DOHH2 (cell line): ENCODE results near the gene ARHGEF7.

ENCODE experiments used
- H3F3A ChIP-seq: fragments of 200-600 bp; sonication (generic), shearing (Covaris generic); 2 replicates; pipeline ENCODE4 v1.6.0; 2016; ENCODE audit warnings: antibody characterized with exemption, mild to moderate bottlenecking; ENCODE audit not compliant: control insufficient read depth, insufficient read depth
- H3K27ac ChIP-seq: fragments of 200-600 bp; sonication (generic); 2 replicates; pipeline ENCODE4 v1.5.1; 2014; ENCODE audit warnings: low read depth, mild to moderate bottlenecking, low read length, moderate library complexity
- H3K27me3 ChIP-seq: fragments of 200-600 bp; sonication (generic); 2 replicates; pipeline ENCODE4 v1.6.1; 2014; ENCODE audit warnings: mild to moderate bottlenecking, low read length, mixed read lengths; ENCODE audit not compliant: control insufficient read depth
- H3K36me3 ChIP-seq: fragments of 200-600 bp; sonication (generic); 2 replicates; pipeline ENCODE4 v1.6.1; 2014; ENCODE audit warnings: mild to moderate bottlenecking, low read length, moderate library complexity, mixed read lengths; ENCODE audit not compliant: control insufficient read depth
- H3K4me1 ChIP-seq: fragments of 200-600 bp; sonication (generic); 2 replicates; pipeline ENCODE4 v1.6.1; 2014; ENCODE audit warnings: mild to moderate bottlenecking, low read length, mixed read lengths; ENCODE audit not compliant: control insufficient read depth
- H3K4me2 ChIP-seq: fragments of 200-600 bp; sonication (generic); 2 replicates; pipeline ENCODE4 v1.6.0; 2014; ENCODE audit warnings: mild to moderate bottlenecking, low read length, moderate library complexity
- H3K4me3 ChIP-seq: fragments of 200-600 bp; sonication (generic); 2 replicates; pipeline ENCODE4 v1.5.1; 2014; ENCODE audit warnings: mild to moderate bottlenecking, low read length, mixed read lengths
- H3K79me2 ChIP-seq: fragments of 200-600 bp; sonication (generic); 2 replicates; pipeline ENCODE4 v1.6.1; 2014; ENCODE audit warnings: mild to moderate bottlenecking, low read length, mixed read lengths; ENCODE audit not compliant: control insufficient read depth
- H3K9me2 ChIP-seq: fragments of 200-600 bp; sonication (generic); replicated peaks from 2 replicates; pipeline ENCODE4 v1.6.1; 2014; ENCODE audit warnings: mild to moderate bottlenecking, low read length, mixed read lengths; ENCODE audit not compliant: control insufficient read depth
- H3K9me3 ChIP-seq: fragments of 200-600 bp; sonication (generic); 2 replicates; pipeline ENCODE4 v1.6.1; 2014; ENCODE audit warnings: antibody characterized with exemption, low read length, mixed read lengths; ENCODE audit not compliant: control insufficient read depth, insufficient read depth
- H4K20me1 ChIP-seq: fragments of 200-600 bp; sonication (generic); 2 replicates; pipeline ENCODE4 v1.6.0; 2014; ENCODE audit warnings: low read depth, mild to moderate bottlenecking, antibody characterized with exemption, low read length, moderate library complexity; ENCODE audit not compliant: control insufficient read depth, insufficient read depth
- EZH2phosphoT487 ChIP-seq: fragments of 200-600 bp; sonication (generic); IDR thresholded peaks from 2 replicates; pipeline ENCODE4 v1.6.1; 2017; ENCODE audit warnings: borderline replicate concordance, mild to moderate bottlenecking, antibody characterized with exemption, low read length, moderate library complexity, mixed read lengths
- TF ChIP-seq, protein P1 (sequence below): fragments of 200-600 bp; sonication (generic); IDR thresholded peaks from one replicate; pipeline ENCODE4 v1.5.1; 2014; ENCODE audit warnings: antibody characterized with exemption, mild to moderate bottlenecking, low read depth, low read length; ENCODE audit not compliant: poor library complexity, severe bottlenecking

Gene ARHGEF7

DNA sequence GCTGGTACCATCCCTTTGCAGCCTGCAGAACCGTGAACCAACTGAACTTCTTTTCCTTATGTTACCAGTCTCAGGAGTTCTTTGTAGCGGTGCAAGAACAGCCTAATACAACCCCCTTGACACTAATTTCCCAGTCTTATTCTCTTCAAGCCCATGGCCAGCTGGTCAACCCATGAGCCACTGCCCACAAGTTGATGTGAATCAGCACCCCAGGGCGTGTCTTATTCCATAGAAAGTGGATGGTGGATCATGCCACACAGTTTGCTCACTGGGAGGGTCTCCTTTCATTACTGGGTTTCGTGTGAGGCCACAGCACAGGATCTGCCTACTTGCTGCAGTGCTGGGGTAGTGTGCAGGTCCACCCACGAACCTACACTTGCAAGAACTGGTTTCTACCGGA lies 232.3 kb downstream of the ARHGEF7 start:
- no peaks in the 10 kb centered on the region for H3K27me3 ChIP-seq
- H3K9me3 ChIP-seq = no peaks in the 10 kb centered on the region
- H3K36me3 ChIP-seq = no peaks in the 10 kb centered on the region
- no peaks in the 10 kb centered on the region for H4K20me1 ChIP-seq
- H3K4me1 ChIP-seq = no peaks in the 10 kb centered on the region
- H3K4me2 ChIP-seq = no peak overlapping the region
- H3K4me3 ChIP-seq = no peak overlapping the region
- no peak for TF ChIP-seq EZH2phosphoT487
- TF ChIP-seq, protein P1, sequence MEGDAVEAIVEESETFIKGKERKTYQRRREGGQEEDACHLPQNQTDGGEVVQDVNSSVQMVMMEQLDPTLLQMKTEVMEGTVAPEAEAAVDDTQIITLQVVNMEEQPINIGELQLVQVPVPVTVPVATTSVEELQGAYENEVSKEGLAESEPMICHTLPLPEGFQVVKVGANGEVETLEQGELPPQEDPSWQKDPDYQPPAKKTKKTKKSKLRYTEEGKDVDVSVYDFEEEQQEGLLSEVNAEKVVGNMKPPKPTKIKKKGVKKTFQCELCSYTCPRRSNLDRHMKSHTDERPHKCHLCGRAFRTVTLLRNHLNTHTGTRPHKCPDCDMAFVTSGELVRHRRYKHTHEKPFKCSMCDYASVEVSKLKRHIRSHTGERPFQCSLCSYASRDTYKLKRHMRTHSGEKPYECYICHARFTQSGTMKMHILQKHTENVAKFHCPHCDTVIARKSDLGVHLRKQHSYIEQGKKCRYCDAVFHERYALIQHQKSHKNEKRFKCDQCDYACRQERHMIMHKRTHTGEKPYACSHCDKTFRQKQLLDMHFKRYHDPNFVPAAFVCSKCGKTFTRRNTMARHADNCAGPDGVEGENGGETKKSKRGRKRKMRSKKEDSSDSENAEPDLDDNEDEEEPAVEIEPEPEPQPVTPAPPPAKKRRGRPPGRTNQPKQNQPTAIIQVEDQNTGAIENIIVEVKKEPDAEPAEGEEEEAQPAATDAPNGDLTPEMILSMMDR = no peak
- H3K9me2 ChIP-seq = no peaks in the 10 kb centered on the region
- no peaks in the 10 kb centered on the region for H3K79me2 ChIP-seq
- H3K27ac ChIP-seq = no peak overlapping the region
- H3F3A ChIP-seq = no peaks in the 10 kb centered on the region

DNA sequence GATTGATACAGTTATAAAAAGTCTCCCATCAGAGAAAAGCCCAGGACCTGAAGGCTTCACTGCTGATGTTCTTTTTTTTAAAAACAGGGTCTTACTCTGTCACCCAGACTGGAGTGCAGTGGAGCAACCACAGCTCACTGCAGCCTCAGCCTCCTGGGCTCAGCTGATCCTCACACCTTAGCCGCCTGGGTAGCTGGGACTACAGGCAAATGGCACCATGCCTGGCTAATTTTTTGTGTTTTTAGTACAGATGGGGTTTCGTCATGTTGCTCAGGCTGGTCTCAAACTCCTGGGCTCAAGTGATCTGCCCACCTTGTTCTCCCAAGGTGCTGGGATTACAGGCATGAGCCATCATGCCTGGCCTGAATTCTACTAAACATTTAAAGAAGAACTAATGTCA lies 238.4 kb downstream of the ARHGEF7 start:
- Histone ChIP-seq H3K4me1 (no peaks in the 10 kb centered on the region), H3K4me2 (no peak overlapping the region), H3K27me3 (0 out of 2 replicates have a peak, but pooled peaks cover 4% of the 10 kb centered on the region), H4K20me1 (no peaks in the 10 kb centered on the region), H3K4me3 (no peak overlapping the region), H3K79me2 (no peaks in the 10 kb centered on the region), H3K9me3 (no peaks in the 10 kb centered on the region), H3K27ac (no peak overlapping the region), H3F3A (no peaks in the 10 kb centered on the region), H3K36me3 (no peaks in the 10 kb centered on the region), H3K9me2 (no peaks in the 10 kb centered on the region)
- TF ChIP-seq EZH2phosphoT487 = no peak
- TF ChIP-seq, protein P1 = no peak

DNA sequence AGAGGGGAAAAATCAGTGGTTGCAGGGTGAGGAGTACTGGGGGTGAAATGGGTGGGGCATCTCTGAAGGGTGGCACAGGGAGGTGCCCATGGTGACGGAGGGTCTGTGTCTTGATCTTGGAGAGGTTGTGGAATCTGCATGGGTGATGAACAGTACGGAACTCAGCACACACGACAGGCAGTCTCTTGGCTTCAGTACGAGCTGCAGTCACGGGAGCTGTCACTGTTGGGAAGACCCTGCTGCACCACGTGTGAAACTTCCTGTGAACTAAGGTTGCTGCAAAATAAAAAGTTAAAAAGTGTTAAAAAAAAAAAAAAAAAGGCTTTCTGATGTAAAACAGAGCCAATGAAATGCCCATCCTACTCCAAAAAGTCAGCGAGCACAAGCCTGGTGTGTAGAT lies 239.7 kb downstream of the ARHGEF7 start:
- H3K27ac ChIP-seq = no peak overlapping the region
- no peaks in the 10 kb centered on the region for H4K20me1 ChIP-seq
- H3K4me1 ChIP-seq = no peaks in the 10 kb centered on the region
- no peaks in the 10 kb centered on the region for H3K9me2 ChIP-seq
- H3K4me2 ChIP-seq = no peak overlapping the region
- no peaks in the 10 kb centered on the region for H3F3A ChIP-seq
- 0 out of 2 replicates have a peak, but pooled peaks cover 4% of the 10 kb centered on the region for H3K27me3 ChIP-seq
- no peak overlapping the region for H3K4me3 ChIP-seq
- no peaks in the 10 kb centered on the region for H3K36me3 ChIP-seq
- no peaks in the 10 kb centered on the region for H3K79me2 ChIP-seq
- TF ChIP-seq, protein P1 = no peak
- TF ChIP-seq EZH2phosphoT487 = no peak
- no peaks in the 10 kb centered on the region for H3K9me3 ChIP-seq
